Measurements from ENCODE around the gene FARP2.

- TF ChIP-seq CTCF (conservative IDR thresholded peaks at IDR 0.05 in 1 of 2, IDR thresholded peaks at IDR 0.05 in 1 of 2; ENCODE audit: low read depth in 1 of 2, low read length in 2 of 2) (no peak), EZH2 (IDR thresholded peaks at IDR 0.05; ENCODE audit: low read length, missing control alignments) (no peak)
Measured at GRCh38 chr2:241492174-241492565, 136.1 kb downstream of the FARP2 start.
